SK-N-SH (cell line): Measurements from ENCODE around the gene DDX42. TPM values are rescaled to one million over a fixed set of nuclear protein-coding genes. Genes with fewer than 3 reads are reported as not detected.

ENCODE experiments used
- CTCF ChIA-PET: fragments of 300-600, 350-600 bp; formaldehyde crosslinking; extraction: SDS; loops from one replicate; lab custom pipeline; 2021; lab: Yijun Ruan, JAX
- POLR2A ChIA-PET: fragments of 350-600 bp; sonication (Branson Sonifier 250); formaldehyde crosslinking; extraction: SDS; loops from one replicate; lab custom pipeline; 2020; ENCODE audit warnings: antibody characterized with exemption, inconsistent platforms; lab: Yijun Ruan, JAX
- DNase-seq: peaks from one replicate; pipeline ENCODE4 v3.0.0; 2012
- H2AFZ ChIP-seq: fragments of 200-600 bp; sonication (generic); 2 replicates; pipeline ENCODE4 v1.8.1; 2016; ENCODE audit warnings: antibody characterized with exemption, mild to moderate bottlenecking, low read depth
- H3F3A ChIP-seq: fragments of 200-600 bp; sonication (generic); replicated peaks from 2 replicates; pipeline ENCODE3; 2016; ENCODE audit warnings: antibody characterized with exemption, mild to moderate bottlenecking; ENCODE audit not compliant: insufficient read depth
- H3K27ac ChIP-seq, 2 experiments: fragments of 200-500 bp in 1 of 2; fragments of 200-600 bp in 1 of 2; sonication (Bioruptor generic) in 1 of 2; sonication (generic), shearing (Covaris generic) in 1 of 2; 2 replicates each; pipeline versions ENCODE4 v1.5.1 to v1.6.1; 2014 to 2016; ENCODE audit warnings: low read depth in 2 of 2, inconsistent platforms in 1 of 2, low read length in 1 of 2, mild to moderate bottlenecking in 1 of 2, mixed read lengths in 1 of 2
- H3K27me3 ChIP-seq: fragments of 200-600 bp; sonication (generic), shearing (Covaris generic); 2 replicates; pipeline ENCODE4 v1.6.1; 2016; ENCODE audit warnings: mixed run types; ENCODE audit not compliant: insufficient read depth
- H3K36me3 ChIP-seq, 2 experiments: fragments of 200-500 bp in 1 of 2; fragments of 200-600 bp in 1 of 2; sonication (Bioruptor generic) in 1 of 2; sonication (generic) in 1 of 2; replicated peaks in 1 of 2; 2 replicates each; pipeline versions ENCODE3 to v1.5.1; 2014 to 2016; ENCODE audit warnings: low read length in 1 of 2, mild to moderate bottlenecking in 1 of 2; ENCODE audit not compliant: insufficient read depth in 2 of 2, control insufficient read depth in 1 of 2
- H3K4me1 ChIP-seq, 2 experiments: fragments of 200-500 bp in 1 of 2; fragments of 200-600 bp in 1 of 2; sonication (Bioruptor generic) in 1 of 2; sonication (generic), shearing (Covaris generic) in 1 of 2; 2 replicates each; pipeline versions ENCODE4 v1.5.1 to v1.6.1; 2014 to 2016; ENCODE audit warnings: low read depth in 1 of 2, low read length in 1 of 2, mixed run types in 1 of 2; ENCODE audit not compliant: insufficient read depth in 2 of 2, control insufficient read depth in 1 of 2
- H3K4me2 ChIP-seq: fragments of 200-600 bp; sonication (generic), shearing (Covaris generic); 2 replicates; pipeline ENCODE4 v1.6.1; 2017; ENCODE audit warnings: mixed run types
- H3K4me3 ChIP-seq, 2 experiments: fragments of 200-500 bp in 1 of 2; fragments of 200-600 bp in 1 of 2; sonication (Bioruptor generic) in 1 of 2; sonication (generic), shearing (Covaris generic) in 1 of 2; 2 replicates each; pipeline versions ENCODE4 v1.5.1 to v1.8.1; 2014 to 2016; ENCODE audit warnings: low read depth in 2 of 2, inconsistent platforms in 1 of 2, low read length in 1 of 2, mild to moderate bottlenecking in 1 of 2, mixed read lengths in 1 of 2, moderate library complexity in 1 of 2
- H3K79me2 ChIP-seq: fragments of 200-600 bp; sonication (generic); 2 replicates; pipeline ENCODE4 v1.8.1; 2017; ENCODE audit warnings: mild to moderate bottlenecking; ENCODE audit not compliant: insufficient read depth
- H3K9ac ChIP-seq: fragments of 200-600 bp; sonication (generic); 2 replicates; pipeline ENCODE4 v1.6.1; 2017; ENCODE audit warnings: mixed run types
- H3K9me2 ChIP-seq: fragments of 200-600 bp; sonication (generic); 2 replicates; pipeline ENCODE4 v1.6.1; 2017; ENCODE audit warnings: mixed run types
- H3K9me3 ChIP-seq: fragments of 200-600 bp; sonication (generic); 2 replicates; pipeline ENCODE4 v1.6.1; 2017; ENCODE audit warnings: mixed run types, mild to moderate bottlenecking, moderate library complexity
- H4K20me1 ChIP-seq: fragments of 200-600 bp; sonication (generic); 2 replicates; pipeline ENCODE4 v1.6.1; 2017; ENCODE audit warnings: mild to moderate bottlenecking, mixed run types; ENCODE audit not compliant: insufficient read depth
- CHD2 ChIP-seq: fragments of 150-350 bp; IDR thresholded peaks from 2 replicates; pipeline ENCODE4 v1.6.1; 2018; ENCODE audit warnings: low read length; ENCODE audit not compliant: partially characterized antibody
- ELF1 ChIP-seq: IDR thresholded peaks from 2 replicates; pipeline ENCODE4 v1.4.0; 2012
- EP300 ChIP-seq, 2 experiments: IDR thresholded peaks; 2 replicates each; pipeline versions ENCODE4 v1.4.0 to v1.6.1; 2012; ENCODE audit warnings: borderline replicate concordance in 1 of 2, low read depth in 1 of 2, low read length in 1 of 2
- FOXM1 ChIP-seq: IDR thresholded peaks from 2 replicates; pipeline ENCODE4 v1.4.0; 2012; ENCODE audit warnings: low read depth, mild to moderate bottlenecking
- GABPA ChIP-seq: IDR thresholded peaks from 2 replicates; pipeline ENCODE4 v1.4.0; 2012; ENCODE audit warnings: low read depth, mild to moderate bottlenecking
- MEF2A ChIP-seq: IDR thresholded peaks from 2 replicates; pipeline ENCODE4 v1.4.0; 2012; ENCODE audit warnings: low read depth, borderline replicate concordance
- MXI1 ChIP-seq: IDR thresholded peaks from 2 replicates; pipeline ENCODE4 v1.6.1; 2012; ENCODE audit warnings: mild to moderate bottlenecking, low read depth, low read length, improper control_type of control experiment
- NFIC ChIP-seq: IDR thresholded peaks from 2 replicates; pipeline ENCODE4 v1.4.0; 2012; ENCODE audit warnings: borderline replicate concordance
- POLR2AphosphoS5 ChIP-seq: IDR thresholded peaks from 2 replicates; pipeline ENCODE4 v1.6.1; 2012; ENCODE audit warnings: low read depth, low read length
- SIN3A ChIP-seq: IDR thresholded peaks from 2 replicates; pipeline ENCODE4 v1.6.1; 2012; ENCODE audit warnings: low read depth, mild to moderate bottlenecking, low read length, moderate library complexity, borderline replicate concordance
- SMC3 ChIP-seq: IDR thresholded peaks from 2 replicates; pipeline ENCODE4 v1.6.1; 2012; ENCODE audit warnings: low read depth, low read length, improper control_type of control experiment
- TAF1 ChIP-seq: IDR thresholded peaks from 2 replicates; pipeline ENCODE4 v1.6.1; 2012; ENCODE audit warnings: low read depth, mild to moderate bottlenecking, low read length, moderate library complexity, borderline replicate concordance
- YY1 ChIP-seq: IDR thresholded peaks from 2 replicates; pipeline ENCODE4 v1.4.0; 2012; ENCODE audit warnings: low read depth, mild to moderate bottlenecking
- WGBS: methylation state at CpG from one replicate; pipeline ENCODE4 v1.1.6; 2017; ENCODE audit warnings: low lambda C conversion rate; 5-methylcytosine and 5-hydroxymethylcytosine counted together
- polyA plus RNA-seq, 3 experiments: library from polyadenylated mRNA; depleted of rRNA; stranded (reverse); fragments of >200 nt; gene quantifications; 2 replicates each; pipeline ENCODE4 v1.2.3, GENCODE V29; 2012
- TF ChIP-seq, protein P1 (sequence below): IDR thresholded peaks from 2 replicates; pipeline ENCODE4 v1.6.1; 2012; ENCODE audit warnings: mild to moderate bottlenecking, low read depth, low read length, moderate library complexity
- TF ChIP-seq, protein P2 (sequence below): fragments of 200-600 bp; sonication (generic); IDR thresholded peaks from 2 replicates; pipeline ENCODE4 v1.6.1; 2017; ENCODE audit warnings: antibody characterized with exemption, mild to moderate bottlenecking, moderate library complexity
- TF ChIP-seq, protein P3 (sequence below): fragments of 150-350 bp; IDR thresholded peaks from 2 replicates; pipeline ENCODE4 v1.6.1; 2016; ENCODE audit warnings: mild to moderate bottlenecking, low read depth, low read length

The DDX42 gene
- polyA plus RNA-seq, 1 of the 3 experiments (the other 2 are of a cell fraction), result 115 TPM

DNA sequence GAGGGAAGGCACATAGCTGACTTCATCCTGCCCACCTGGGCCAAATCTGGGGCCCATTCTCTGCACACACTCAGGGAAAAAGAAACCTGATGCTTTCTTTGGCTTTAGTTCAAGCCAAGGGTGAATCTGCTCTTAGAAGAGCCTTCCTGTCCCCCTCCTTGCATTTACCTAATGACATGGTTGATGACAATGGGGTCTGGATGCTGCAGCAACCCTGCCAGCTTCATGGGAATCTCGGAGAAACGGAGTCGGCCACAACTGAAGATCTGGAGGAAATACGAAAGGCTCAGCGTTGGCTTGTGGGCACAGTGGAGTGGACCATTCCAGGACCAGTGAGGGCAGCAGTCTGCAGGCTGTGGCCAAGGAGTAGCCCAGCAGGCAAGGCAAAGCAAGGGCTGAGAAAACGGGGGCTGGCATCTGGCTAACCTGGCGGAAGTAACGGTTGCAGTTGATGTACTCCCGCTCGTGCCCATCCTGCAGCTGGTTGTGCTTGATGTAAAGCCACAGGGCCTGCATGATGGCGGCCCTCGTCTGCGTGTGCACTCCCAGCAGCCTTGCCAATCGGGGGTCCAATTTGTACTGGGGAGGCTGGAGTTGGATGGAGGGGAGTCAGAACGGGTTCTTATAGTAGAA, 59.9 kb downstream of the DDX42 start:
- H3K4me2 ChIP-seq, result no peak overlapping the region
- peaks cover 31% of the 10 kb centered on the region for H4K20me1 ChIP-seq
- CTCF ChIA-PET, result interaction anchor here (0.7 to 3.1 kb wide), 47 partner anchors 7 to 409 kb away, joined by 3 to 27 read pairs (median 5); partner anchors contain the start of genes CCDC47, DDX42, PSMC5 and STRADA
- H3K27ac ChIP-seq, result peak overlapping the region in 1 of 2 experiments; percentile 71; a peak in 1 of 4 replicates
- POLR2A ChIA-PET, result interaction anchor here (0.6 to 9.1 kb wide), 6 partner anchors 8 to 60 kb away, joined by 3 to 108 read pairs (median 4); partner anchors contain the start of genes CCDC47, DDX42 and SMARCD2
- no peak overlapping the region for H3K9ac ChIP-seq
- no peak overlapping the region for H2AFZ ChIP-seq
- no peak for DNase-seq
- H3K4me3 ChIP-seq, result no peak overlapping the region
- peaks cover 46% of the 10 kb centered on the region for H3K79me2 ChIP-seq
- TF ChIP-seq EP300 (IDR thresholded peaks at IDR 0.05; ENCODE audit: borderline replicate concordance in 1 of 2, low read depth in 1 of 2, low read length in 1 of 2) (no peak), POLR2AphosphoS5 (peak; percentile 64), YY1 (no peak)
- peaks cover 30% of the 10 kb centered on the region for H3F3A ChIP-seq
- H3K9me2 ChIP-seq, result no peaks in the 10 kb centered on the region
- H3K36me3 ChIP-seq, result peaks cover 65 to 77% of the 10 kb centered on the region in 2 experiments
- H3K4me1 ChIP-seq, result peaks cover 6 to 29% of the 10 kb centered on the region in 2 experiments; a peak in 2 of 4 replicates
- 98% methylated on average over 15 of the region's 15 CpGs for WGBS
- no peaks in the 10 kb centered on the region for H3K27me3 ChIP-seq
- no peaks in the 10 kb centered on the region for H3K9me3 ChIP-seq

DNA sequence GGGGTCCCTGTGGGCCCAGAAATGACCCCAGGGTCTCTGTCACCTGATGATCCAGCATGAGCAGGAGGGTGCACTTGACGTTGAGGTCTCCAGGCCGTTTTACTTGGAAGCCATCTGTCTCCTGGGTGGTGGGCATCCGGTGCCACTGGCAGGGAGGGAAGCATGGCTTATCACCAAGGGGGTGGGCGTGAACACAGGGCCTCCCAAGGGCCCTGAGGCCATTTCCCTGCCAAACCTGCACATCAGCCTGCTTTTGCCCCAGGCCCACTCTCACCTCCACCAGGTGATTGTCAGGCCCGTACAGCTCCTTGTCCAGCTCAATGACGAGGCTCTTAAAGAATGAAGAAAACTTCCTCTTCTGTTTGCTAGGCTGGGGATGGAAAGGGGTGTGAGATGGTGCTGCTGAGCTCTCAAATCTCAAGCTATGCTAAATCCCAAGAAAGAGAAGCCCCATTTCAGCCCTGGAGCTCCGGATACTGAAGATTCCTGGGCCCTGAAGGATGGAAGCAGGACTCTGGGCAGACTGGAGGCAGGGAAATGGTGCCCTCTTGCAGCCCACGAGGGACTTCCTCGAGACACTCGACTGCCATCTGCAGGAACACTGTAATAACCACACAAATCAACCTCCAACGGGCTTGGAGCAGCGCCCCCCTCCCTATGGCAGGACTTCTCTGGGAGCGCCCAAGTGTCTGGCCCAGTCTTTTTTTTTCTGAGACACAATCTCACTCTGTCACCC, 60.6 kb downstream of the DDX42 start:
- no peak overlapping the region for H3K4me3 ChIP-seq
- WGBS, result 31% methylated on average over 13 of the region's 13 CpGs
- CTCF ChIA-PET, result interaction anchor here (0.7 to 3.1 kb wide), 49 partner anchors 9 to 704 kb away, joined by 3 to 27 read pairs (median 4); partner anchors contain the start of genes CCDC47, DDX42, PSMC5 and STRADA
- H4K20me1 ChIP-seq, result peaks cover 29% of the 10 kb centered on the region
- H3K27ac ChIP-seq, result peak overlapping the region; percentile 12 to 71; a peak in 3 of 4 replicates
- peak; percentile 87 for DNase-seq
- no peak overlapping the region for H2AFZ ChIP-seq
- no peak overlapping the region for H3K4me2 ChIP-seq
- H3K27me3 ChIP-seq, result no peaks in the 10 kb centered on the region
- POLR2A ChIA-PET, result interaction anchor here (1.2 to 9.1 kb wide), 5 partner anchors 7 to 61 kb away, joined by 4 to 108 read pairs (median 4); partner anchors contain the start of genes CCDC47 and SMARCD2
- no peaks in the 10 kb centered on the region for H3K9me3 ChIP-seq
- peaks cover 11 to 29% of the 10 kb centered on the region in 2 experiments for H3K4me1 ChIP-seq
- H3K79me2 ChIP-seq, result peaks cover 46% of the 10 kb centered on the region
- no peak overlapping the region for H3K9ac ChIP-seq
- peaks cover 58 to 69% of the 10 kb centered on the region in 2 experiments for H3K36me3 ChIP-seq
- H3K9me2 ChIP-seq, result no peaks in the 10 kb centered on the region
- H3F3A ChIP-seq, result peaks cover 30% of the 10 kb centered on the region
- TF ChIP-seq FOXM1 (no peak), SMC3 (peak; percentile 62), POLR2AphosphoS5 (0 out of 2 replicates have a peak, but pooled peaks have one; percentile 32), MEF2A (no peak), NFIC (no peak), GABPA (no peak), TAF1 (peak; percentile 43; the same call in 1 of the 2 replicates), YY1 (peak; percentile 57; the same call in 1 of the 2 replicates), ELF1 (no peak), CHD2 (peak; percentile 78), SIN3A (peak; percentile 80), MXI1 (peak; percentile 92)
- TF ChIP-seq, protein P1, sequence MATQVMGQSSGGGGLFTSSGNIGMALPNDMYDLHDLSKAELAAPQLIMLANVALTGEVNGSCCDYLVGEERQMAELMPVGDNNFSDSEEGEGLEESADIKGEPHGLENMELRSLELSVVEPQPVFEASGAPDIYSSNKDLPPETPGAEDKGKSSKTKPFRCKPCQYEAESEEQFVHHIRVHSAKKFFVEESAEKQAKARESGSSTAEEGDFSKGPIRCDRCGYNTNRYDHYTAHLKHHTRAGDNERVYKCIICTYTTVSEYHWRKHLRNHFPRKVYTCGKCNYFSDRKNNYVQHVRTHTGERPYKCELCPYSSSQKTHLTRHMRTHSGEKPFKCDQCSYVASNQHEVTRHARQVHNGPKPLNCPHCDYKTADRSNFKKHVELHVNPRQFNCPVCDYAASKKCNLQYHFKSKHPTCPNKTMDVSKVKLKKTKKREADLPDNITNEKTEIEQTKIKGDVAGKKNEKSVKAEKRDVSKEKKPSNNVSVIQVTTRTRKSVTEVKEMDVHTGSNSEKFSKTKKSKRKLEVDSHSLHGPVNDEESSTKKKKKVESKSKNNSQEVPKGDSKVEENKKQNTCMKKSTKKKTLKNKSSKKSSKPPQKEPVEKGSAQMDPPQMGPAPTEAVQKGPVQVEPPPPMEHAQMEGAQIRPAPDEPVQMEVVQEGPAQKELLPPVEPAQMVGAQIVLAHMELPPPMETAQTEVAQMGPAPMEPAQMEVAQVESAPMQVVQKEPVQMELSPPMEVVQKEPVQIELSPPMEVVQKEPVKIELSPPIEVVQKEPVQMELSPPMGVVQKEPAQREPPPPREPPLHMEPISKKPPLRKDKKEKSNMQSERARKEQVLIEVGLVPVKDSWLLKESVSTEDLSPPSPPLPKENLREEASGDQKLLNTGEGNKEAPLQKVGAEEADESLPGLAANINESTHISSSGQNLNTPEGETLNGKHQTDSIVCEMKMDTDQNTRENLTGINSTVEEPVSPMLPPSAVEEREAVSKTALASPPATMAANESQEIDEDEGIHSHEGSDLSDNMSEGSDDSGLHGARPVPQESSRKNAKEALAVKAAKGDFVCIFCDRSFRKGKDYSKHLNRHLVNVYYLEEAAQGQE, result no peak
- TF ChIP-seq, protein P2, sequence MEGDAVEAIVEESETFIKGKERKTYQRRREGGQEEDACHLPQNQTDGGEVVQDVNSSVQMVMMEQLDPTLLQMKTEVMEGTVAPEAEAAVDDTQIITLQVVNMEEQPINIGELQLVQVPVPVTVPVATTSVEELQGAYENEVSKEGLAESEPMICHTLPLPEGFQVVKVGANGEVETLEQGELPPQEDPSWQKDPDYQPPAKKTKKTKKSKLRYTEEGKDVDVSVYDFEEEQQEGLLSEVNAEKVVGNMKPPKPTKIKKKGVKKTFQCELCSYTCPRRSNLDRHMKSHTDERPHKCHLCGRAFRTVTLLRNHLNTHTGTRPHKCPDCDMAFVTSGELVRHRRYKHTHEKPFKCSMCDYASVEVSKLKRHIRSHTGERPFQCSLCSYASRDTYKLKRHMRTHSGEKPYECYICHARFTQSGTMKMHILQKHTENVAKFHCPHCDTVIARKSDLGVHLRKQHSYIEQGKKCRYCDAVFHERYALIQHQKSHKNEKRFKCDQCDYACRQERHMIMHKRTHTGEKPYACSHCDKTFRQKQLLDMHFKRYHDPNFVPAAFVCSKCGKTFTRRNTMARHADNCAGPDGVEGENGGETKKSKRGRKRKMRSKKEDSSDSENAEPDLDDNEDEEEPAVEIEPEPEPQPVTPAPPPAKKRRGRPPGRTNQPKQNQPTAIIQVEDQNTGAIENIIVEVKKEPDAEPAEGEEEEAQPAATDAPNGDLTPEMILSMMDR, result peak; percentile 95
- TF ChIP-seq, protein P3, sequence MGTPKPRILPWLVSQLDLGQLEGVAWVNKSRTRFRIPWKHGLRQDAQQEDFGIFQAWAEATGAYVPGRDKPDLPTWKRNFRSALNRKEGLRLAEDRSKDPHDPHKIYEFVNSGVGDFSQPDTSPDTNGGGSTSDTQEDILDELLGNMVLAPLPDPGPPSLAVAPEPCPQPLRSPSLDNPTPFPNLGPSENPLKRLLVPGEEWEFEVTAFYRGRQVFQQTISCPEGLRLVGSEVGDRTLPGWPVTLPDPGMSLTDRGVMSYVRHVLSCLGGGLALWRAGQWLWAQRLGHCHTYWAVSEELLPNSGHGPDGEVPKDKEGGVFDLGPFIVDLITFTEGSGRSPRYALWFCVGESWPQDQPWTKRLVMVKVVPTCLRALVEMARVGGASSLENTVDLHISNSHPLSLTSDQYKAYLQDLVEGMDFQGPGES, result no peak
